Measurements from ENCODE around the gene EDC3.

The EDC3 gene

GRCh38 chr15:74626752-74627692 is 68.8 kb downstream of the EDC3 start:
- DNase-seq = no peak

DNA sequence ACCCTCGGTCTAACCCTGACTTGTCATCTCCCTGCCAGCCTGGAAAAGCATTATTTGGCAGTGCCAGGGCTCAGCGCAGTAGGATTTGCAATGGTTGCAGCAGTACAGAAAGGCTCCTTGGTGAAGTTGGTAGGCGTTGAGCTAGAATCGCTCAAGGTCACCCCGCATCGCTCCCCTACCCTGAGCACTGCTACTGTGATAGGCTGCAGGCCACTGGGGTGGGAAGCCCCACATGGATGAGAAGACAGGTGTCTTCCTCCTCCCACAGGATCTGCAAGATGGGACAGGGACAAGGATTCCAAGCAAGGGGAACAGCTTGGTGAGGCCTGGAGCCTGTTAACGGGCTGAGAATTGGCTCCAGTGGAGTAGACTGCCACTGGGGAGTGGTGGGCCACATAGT is 69.5 kb downstream of the EDC3 start:
- DNase-seq = no peak

DNA sequence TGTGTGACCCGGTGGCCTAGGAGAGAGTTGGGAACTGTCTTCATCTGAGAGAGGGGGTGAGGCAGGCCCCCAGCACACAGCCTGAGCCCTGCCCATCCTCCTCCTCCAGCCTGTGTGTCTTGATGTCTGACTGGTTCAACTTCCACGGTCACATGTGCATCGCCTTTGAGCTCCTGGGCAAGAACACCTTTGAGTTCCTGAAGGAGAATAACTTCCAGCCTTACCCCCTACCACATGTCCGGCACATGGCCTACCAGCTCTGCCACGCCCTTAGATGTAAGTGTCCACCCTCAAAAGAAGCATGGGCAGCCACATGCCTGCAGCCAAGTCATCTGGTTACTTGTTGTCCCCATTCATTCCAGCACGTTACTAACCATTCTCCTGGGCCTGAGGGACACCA is 70.1 kb downstream of the EDC3 start:
- DNase-seq = no peak

DNA sequence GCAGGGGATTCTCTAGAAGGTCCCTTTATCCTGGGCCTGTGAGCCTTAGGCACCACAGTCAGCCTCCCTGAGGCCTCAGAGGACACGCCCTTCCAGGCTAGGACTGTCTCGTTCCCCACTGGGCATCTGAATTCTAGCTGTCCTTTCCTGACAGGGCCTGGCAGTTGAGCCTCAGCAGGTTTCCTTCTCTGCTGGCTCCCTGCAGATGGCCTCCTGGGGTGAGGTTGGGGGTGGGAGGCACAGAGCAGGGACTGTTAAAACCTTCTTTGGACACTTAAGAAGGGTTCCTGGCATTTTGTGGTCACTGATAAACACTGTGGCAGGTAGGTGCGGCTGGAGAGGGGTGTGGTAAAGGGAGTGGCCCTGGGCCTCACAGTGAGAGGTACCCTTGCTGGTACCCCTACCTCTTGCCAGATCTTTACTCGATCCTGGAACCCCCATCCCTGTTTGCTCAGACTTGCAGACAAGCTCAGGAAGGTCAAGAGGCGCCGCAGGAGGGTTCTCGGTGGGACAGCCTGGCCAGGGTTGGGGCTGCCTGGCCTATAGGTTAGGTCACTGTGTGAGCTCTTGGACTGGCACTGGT is 71.7 kb downstream of the EDC3 start:
- DNase-seq = no peak

- no peak for DNase-seq
Observed at GRCh38 chr15:74622758-74623157, 73.1 kb downstream of the EDC3 start.

GRCh38 chr15:74621936-74622335 is 73.9 kb downstream of the EDC3 start:
- DNase-seq = no peak

DNA sequence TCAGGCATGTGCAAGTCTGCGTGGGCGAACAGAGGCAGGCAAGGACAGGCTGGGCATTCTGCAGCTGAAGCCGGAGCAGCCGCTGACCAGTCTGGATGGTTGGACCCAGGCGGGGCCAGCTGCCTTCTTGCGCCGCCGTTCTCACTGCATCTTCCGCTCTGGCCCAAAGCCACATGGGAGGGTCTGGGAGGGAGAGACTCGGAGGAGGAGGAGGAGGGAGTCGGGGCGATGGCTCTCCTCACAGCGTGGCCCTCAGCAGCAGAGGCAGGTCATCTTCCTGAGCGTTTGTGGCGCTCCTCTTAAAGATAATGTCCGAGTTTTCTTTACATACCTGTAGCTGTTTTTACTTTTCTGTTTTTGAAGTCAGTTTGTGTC is 74.3 kb downstream of the EDC3 start:
- DNase-seq = no peak

GRCh38 chr15:74620636-74621545 is 74.9 kb downstream of the EDC3 start:
- peak; percentile 29 for DNase-seq

DNA sequence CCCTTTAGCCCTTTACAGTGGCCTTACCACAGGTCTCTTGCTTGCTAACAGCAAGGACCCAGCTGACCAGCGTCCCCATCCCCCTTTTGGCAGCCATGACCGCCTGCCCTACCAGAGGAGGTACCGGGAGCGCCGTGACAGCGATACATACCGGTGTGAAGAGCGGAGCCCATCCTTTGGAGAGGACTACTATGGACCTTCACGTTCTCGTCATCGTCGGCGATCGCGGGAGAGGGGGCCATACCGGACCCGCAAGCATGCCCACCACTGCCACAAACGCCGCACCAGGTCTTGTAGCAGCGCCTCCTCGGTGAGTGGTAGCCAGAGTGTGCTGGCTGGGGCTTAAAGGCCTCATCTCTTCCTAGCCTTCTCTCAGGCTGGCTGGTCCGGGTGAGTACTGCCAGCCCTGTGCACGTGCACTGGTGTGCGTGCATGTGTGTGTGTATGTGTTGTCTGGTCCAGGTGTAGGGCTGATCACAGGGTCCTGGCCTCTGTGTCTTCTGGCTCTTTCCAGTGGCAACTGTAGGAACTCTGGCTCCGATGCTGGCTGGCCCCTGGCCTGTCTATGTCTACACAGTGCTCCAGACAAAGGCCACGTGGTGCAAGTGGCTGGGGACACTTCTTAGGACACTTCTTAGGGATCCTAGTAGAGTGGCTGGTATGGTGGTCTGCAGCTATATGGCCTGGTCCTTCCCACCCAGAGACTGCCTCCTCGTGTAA is 75.7 kb downstream of the EDC3 start:
- no peak for DNase-seq

DNA sequence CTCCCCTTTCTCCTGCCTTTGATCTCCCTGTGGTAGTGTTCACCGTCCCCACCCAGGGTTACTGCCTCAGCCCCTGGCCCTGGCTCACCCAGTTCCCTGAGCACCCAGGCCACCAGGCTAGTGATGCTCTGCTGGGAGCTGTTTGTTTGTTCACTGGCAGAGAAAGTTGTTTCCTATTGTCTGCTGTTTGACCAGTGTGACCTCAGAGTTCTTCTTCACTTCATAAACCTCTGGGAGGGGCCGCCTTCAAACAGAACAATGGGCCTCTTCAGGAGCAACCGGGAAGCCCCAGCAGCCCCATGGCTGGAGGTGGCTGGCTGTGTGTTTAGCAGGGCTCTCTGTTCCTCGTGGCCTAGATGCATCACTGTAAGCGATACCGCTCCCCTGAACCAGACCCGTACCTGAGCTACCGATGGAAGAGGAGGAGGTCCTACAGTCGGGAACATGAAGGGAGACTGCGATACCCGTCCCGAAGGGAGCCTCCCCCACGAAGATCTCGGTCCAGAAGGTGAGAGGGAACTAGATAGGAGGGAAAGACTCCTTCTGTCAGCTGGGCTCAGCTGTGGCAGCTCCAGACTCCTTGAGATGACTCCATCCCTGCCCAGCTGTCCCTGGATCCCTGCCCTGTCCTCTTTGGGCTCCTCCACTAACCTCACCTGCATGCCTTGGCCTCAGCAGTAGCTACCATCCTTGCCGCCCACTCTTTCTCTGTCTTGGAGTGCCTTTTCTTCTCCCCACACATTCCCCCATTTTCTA is 76.8 kb downstream of the EDC3 start:
- DNase-seq = no peak

DNA sequence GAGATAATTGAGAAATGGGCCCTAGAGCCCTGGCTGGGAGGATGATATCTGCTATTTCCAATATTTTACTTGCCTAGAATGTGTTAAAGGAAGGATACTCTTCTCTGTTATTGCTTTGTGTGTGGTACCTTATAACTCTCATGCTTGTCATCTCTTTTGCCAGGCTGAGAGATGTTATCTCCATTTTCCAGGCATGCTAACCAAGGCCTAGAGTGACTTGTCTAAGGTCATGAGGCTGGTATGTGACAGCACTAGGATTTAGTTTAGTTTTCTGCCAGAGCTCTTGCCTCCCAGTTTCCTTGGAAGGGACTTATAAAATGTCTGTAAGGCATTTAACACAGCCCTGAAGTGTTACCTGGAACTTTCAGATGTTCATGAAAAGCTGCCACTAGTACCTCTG is 78.8 kb downstream of the EDC3 start:
- DNase-seq = no peak

DNA sequence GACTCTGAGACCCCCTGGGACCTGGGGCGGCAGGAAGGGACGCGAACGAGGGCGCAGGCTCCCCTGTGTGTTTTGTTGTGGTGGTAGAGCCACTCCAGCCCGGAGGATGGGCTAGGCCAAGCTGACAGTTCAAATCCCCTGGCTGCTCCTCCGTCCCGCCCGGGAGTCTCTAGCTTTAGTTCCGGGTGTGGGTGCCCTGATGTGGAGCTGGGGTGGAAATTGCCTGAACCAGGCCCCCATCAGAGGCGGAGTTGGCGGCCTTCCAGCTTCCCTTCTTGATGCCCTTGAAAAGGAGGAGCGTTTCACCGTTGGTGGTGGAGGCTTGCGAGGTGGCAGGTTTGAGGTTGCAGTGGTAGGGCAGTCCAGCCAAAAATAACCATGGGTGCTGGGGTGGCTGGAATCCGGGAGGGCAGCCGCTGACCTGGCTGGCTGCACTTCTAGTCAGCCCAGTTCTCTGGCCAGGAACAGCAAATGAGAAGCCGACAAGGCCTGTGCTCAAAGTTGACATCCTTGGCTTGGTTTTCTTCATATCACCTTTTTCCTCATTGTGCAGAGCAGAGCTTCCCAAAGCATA is 79.4 kb downstream of the EDC3 start:
- no peak for DNase-seq

DNA sequence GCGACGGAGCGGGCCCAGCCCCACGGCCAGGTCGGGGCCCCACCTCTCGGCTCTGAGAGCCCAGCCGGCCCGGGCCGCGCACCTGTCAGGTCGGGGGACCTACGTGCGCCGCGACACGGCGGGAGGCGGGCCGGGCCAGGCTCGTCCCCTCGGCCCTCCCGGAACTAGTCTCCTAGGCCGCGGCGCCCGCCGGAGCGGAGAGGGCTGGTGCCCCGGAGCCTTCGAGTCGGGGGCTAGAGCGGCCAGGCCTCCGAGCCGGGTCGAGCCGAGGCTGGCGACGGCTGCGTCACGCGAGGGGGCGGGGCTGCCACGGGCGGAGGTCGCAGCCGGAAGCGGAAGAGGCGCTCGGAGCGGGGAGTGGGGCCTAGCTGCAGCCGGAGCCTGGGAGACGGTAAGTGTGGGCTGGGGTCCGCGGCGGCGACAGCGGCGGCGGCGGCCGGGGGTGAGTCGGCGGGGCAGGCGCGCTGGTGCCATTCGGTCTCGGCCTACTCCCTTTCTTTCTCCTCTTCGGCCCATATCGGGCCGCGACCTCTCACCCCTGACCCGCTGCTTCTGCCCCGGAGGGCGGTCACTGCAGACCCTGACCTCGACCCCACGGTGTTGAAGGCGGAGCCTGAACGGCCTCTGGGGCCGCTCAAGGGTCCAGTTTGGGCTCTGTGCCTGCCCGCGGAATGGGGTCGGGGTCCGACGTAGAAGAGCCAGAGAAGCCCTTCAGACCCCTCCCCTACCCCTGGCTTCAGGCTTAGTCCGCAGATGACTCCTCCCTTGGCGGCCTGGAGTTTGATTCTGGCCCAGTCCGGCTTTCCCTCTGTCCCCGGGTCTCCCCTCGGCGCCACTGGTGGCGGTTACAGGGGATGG is 80.1 kb downstream of the EDC3 start, which contains the start of gene CLK3:
CLK3 (plus strand) TSS at position 329 of the 858 bp plus-strand sequence. CDS start 3,361 bp downstream, outside the sequence.
- DNase-seq = peak; percentile 96

DNA sequence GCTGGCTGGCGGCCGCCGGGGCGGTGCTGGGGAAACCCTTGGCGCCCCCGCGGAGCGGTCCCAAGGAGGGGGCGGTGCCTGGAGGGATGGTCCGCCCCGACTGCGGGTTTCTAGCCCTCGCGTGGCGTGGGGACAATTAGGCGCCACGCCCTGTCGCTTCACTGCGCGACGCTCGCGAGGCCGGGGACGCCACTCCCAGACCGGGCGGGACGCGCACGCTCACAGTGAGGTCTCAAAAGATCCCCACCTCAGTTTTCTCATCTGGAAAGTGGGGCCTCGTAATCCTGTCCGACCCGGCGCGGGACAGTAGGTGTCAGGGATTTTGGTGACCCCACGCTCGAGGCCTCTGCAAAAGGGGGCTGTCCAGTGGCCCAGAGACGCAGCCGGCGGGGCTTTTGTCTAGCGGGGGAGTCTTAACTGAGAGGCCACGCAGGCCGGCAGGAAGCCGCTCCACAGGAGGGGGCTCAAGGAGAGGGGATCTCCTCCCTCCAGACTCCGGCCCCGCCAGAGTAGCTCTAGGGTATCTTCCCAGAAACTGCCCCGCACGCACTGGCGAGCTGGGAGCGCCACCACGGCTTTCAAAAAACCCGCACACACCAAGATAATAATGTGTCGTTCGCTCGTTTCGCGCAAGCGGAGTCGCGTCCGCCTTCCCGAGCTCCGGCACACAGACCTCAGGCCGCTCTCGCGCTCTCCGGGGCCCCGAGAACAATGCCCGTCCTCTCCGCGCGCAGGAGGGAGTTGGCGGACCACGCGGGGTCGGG is 80.9 kb downstream of the EDC3 start:
- peak; percentile 86 for DNase-seq

- DNase-seq = no peak
Observed at GRCh38 chr15:74613953-74614743, 81.7 kb downstream of the EDC3 start.

- DNase-seq = no peak
Observed at GRCh38 chr15:74613089-74613952, 82.5 kb downstream of the EDC3 start.

GRCh38 chr15:74612677-74613076 is 83.1 kb downstream of the EDC3 start:
- no peak for DNase-seq

Data from right kidney (tissue), 1 donor.